Activated T-helper 1 cell treated with anti-CD3 and anti-CD28 coated beads, Interleukin-12 subunit alpha, Interleukin-12 subunit beta, Interleukin-2, Interleukin-4 antibody, amounts not matched to agents 30 ng/mL and 10 ng/mL and 1 ng/mL, durations not matched to agents 14 hours and 24 hours and 36 hours (primary cell): ENCODE results near the gene SPATC1L. TPM values are rescaled to one million over a fixed set of nuclear protein-coding genes. Genes with fewer than 3 reads are reported as not detected.

Experiments
- total RNA-seq: library from RNA; stranded (reverse); gene quantifications from 2 replicates; pipeline ENCODE4 v1.2.3, GENCODE V29; 2022

Gene SPATC1L
- total RNA-seq, 1 donor from 2014 or later = 12.8 TPM

Other genes with a start within 250 kb of the SPATC1L start
- 0.42 and 0.62 TPM in 2 replicates for gene COL6A1, start 202.7 kb downstream of the SPATC1L start, total RNA-seq
- gene COL6A2, start 86.3 kb downstream of the SPATC1L start, total RNA-seq = 1.4 and 2.1 TPM in 2 replicates
- gene FTCD, start 28.9 kb downstream of the SPATC1L start, total RNA-seq = 0.56 and 0.62 TPM in 2 replicates
- gene LSS, start 44.3 kb upstream of the SPATC1L start, total RNA-seq = 15.8 and 17.0 TPM in 2 replicates
- 131 and 137 TPM in 2 replicates for gene MCM3AP, start 101.2 kb upstream of the SPATC1L start, total RNA-seq
- gene YBEY, start 101.9 kb upstream of the SPATC1L start, total RNA-seq = 16.7 and 17.6 TPM in 2 replicates
- gene C21orf58, start 139.4 kb upstream of the SPATC1L start, total RNA-seq = 26.7 and 26.9 TPM in 2 replicates
- 58.4 and 59.7 TPM in 2 replicates for gene PCNT, start 139.7 kb upstream of the SPATC1L start, total RNA-seq